ENCODE measurements around the gene RAB3GAP2. TPM values are rescaled to one million over a fixed set of nuclear protein-coding genes. Genes with fewer than 3 reads are reported as not detected.
"Not testable (repeated sequence)": the region's sequence is repeated elsewhere in the genome, so short reads cannot be mapped to it uniquely, and the experiment has no call there.

The RAB3GAP2 gene
- total RNA-seq, 3 donors from 2014 or later: 34.9 to 37.2 (median 36.1) TPM

DNA sequence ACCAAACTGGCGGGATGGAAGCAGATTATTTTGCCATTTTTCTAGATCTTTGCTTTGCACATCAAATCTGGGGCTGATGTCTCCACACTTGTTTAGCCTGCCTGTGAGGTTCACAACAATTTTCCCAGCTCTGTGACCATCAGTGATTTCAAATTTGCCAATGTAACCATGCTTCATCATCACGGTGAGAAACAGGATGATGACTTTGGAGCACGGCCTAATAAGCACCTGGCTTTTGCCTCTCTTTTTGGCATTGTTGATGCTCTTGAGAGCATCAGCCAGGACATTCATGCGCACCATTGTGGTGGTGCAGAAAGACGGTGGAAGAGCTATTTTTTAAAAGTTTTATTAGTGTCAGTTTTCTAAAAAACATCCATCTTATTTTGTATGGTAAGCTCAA, 128.2 kb downstream of the RAB3GAP2 start:
- no peaks in the 10 kb centered on the region for H3K27me3 Mint-ChIP-seq (ENCODE audit: low read depth)
- ATAC-seq (no peak), DNase-seq (no peak)
- H3K9me3 Mint-ChIP-seq: no peaks in the 10 kb centered on the region
- H3K36me3 Mint-ChIP-seq (ENCODE audit: insufficient read depth): peaks cover 40% of the 10 kb centered on the region
- no peaks in the 10 kb centered on the region for H3K4me1 Mint-ChIP-seq (ENCODE audit: low read depth)
- H3K4me3 Mint-ChIP-seq: no peak overlapping the region

GRCh38 chr1:220139966-220140365, 132.3 kb downstream of the RAB3GAP2 start:
- no peaks in the 10 kb centered on the region for H3K9me3 Mint-ChIP-seq
- no peak for ATAC-seq
- no peak overlapping the region for H3K4me3 Mint-ChIP-seq
- peaks cover 28% of the 10 kb centered on the region for H3K36me3 Mint-ChIP-seq (ENCODE audit: insufficient read depth)
- H3K27me3 Mint-ChIP-seq (ENCODE audit: low read depth): no peaks in the 10 kb centered on the region
- DNase-seq: no peak
- peaks cover 10% of the 10 kb centered on the region for H3K4me1 Mint-ChIP-seq (ENCODE audit: low read depth)

DNA sequence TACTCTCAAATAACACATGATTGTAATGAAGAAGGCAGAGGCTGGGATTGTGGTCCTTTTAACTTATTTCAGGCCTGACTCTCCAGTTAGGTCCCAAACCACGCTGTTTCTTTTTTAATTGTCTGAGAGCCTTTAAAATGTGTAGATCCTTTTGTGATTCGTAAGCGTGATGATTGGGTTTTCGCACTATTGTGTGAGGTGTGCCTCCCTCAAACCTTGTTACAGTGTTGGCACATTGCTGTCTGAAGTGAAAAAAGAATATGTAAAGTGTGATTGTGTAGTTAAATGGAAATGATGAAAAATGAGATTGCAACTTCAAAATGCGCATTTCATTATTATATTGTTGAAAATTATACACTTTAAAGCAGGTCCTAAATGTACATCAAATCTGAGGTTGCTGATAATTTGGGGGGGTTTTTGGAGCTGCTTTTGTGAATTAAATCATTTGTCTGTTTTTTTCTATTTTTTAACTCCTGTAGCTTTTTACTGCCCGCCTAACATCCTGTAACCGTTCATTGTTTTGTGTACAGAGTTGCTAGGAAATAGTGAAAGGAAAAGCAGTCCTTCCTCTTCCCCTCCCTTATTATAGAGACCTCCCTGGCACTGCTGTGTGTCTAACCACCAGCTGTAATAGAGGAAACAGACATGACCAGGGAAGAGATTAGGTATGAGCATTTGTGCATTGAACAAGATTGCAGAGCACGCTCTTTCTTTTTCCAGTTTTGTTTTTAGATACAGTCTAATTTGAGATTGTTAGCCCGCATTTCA, 135.1 kb downstream of the RAB3GAP2 start:
- H3K4me1 Mint-ChIP-seq (ENCODE audit: low read depth): peaks cover 10% of the 10 kb centered on the region
- H3K27me3 Mint-ChIP-seq (ENCODE audit: low read depth): no peaks in the 10 kb centered on the region
- no peak overlapping the region for H3K4me3 Mint-ChIP-seq
- ATAC-seq (no peak), DNase-seq (no peak)
- H3K36me3 Mint-ChIP-seq (ENCODE audit: insufficient read depth): peaks cover 41% of the 10 kb centered on the region
- H3K9me3 Mint-ChIP-seq: no peaks in the 10 kb centered on the region

- Mint-ChIP-seq H3K36me3 (ENCODE audit: insufficient read depth) (peaks cover 34% of the 10 kb centered on the region), H3K27me3 (ENCODE audit: low read depth) (no peaks in the 10 kb centered on the region), H3K4me1 (ENCODE audit: low read depth) (peaks cover 10% of the 10 kb centered on the region), H3K4me3 (no peak overlapping the region), H3K9me3 (no peaks in the 10 kb centered on the region)
- ATAC-seq: no peak
- DNase-seq: no peak
These were observed 136.5 kb downstream of the RAB3GAP2 start for GRCh38 chr1:220135755-220136154.

GRCh38 chr1:220129479-220130210, 142.6 kb downstream of the RAB3GAP2 start:
- no peaks in the 10 kb centered on the region for H3K27me3 Mint-ChIP-seq (ENCODE audit: low read depth)
- DNase-seq: no peak
- peak in 1 of 2 donors; percentile 23 for ATAC-seq
- H3K36me3 Mint-ChIP-seq (ENCODE audit: insufficient read depth): peaks cover 48% of the 10 kb centered on the region
- peaks cover 5% of the 10 kb centered on the region for H3K9me3 Mint-ChIP-seq
- H3K4me1 Mint-ChIP-seq (ENCODE audit: low read depth): peaks cover 2% of the 10 kb centered on the region
- H3K4me3 Mint-ChIP-seq: no peak overlapping the region

DNA sequence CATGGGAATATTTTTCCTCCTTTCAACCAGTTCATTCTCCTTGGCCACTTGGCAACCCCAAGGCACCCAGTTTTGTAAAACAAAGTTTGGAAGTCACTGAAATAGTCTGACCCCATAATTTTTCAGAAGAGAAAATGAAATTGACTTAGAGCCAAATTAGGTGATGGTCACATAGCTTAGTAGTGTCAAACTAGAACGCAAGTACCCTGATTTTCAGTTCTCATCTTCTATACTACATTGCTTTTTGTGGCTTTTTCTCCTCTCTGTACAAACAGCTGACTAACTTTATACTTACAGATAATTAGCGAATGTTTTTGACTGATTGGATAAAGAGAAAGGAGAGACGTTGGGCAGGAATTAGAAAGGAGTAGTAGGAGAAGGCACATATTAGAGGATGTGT, 145.2 kb downstream of the RAB3GAP2 start:
- ATAC-seq (no peak), DNase-seq (no peak)
- Mint-ChIP-seq H3K4me1 (ENCODE audit: low read depth) (peaks cover 7% of the 10 kb centered on the region), H3K4me3 (no peak overlapping the region), H3K9me3 (peaks cover 5% of the 10 kb centered on the region), H3K36me3 (ENCODE audit: insufficient read depth) (peaks cover 35% of the 10 kb centered on the region), H3K27me3 (ENCODE audit: low read depth) (no peaks in the 10 kb centered on the region)

DNA sequence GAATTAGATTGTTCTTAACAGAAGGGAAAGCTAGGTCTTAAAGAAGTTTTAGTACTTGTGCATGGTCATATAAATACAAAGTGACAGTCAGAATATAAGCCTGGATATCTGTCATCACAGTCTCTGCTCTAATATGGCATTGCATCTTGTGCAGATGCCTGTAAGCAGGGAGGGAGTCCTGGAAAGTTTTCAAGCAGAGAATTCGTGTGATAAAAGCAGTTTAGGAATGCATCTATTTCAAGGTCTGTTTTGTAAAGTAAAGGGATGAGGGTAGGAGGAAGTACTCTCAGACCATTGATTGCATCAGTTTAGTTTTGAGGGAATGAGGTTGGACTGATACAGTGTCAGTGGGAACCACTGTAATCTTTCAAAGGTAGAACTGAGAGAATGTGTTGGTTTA, 147.7 kb downstream of the RAB3GAP2 start:
- Mint-ChIP-seq H3K9me3 (peaks cover 3% of the 10 kb centered on the region), H3K4me1 (ENCODE audit: low read depth) (peaks cover 7% of the 10 kb centered on the region), H3K4me3 (no peak overlapping the region), H3K27me3 (ENCODE audit: low read depth) (no peaks in the 10 kb centered on the region), H3K36me3 (ENCODE audit: insufficient read depth) (peaks cover 25% of the 10 kb centered on the region)
- ATAC-seq (no peak), DNase-seq (no peak)

DNA sequence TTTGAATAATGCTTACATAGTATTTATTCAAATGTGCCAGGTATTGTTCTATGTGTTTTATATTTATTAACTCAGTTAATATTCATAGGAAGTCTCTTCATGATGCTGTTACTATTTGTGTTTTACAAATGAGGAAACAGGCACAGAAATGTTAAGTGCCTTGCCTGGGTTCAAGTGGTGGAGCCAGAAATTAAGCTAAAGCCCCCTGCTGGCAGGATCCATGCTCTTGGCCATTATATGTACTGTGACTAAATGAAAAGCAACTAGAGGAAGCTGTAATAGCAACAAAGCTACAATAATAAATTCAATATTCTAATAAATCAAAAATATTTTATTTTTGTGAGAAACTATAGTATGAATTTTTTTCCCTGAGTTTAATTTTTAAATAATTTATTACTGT, 148.4 kb downstream of the RAB3GAP2 start:
- H3K4me3 Mint-ChIP-seq: no peak overlapping the region
- no peaks in the 10 kb centered on the region for H3K27me3 Mint-ChIP-seq (ENCODE audit: low read depth)
- H3K36me3 Mint-ChIP-seq (ENCODE audit: insufficient read depth): peaks cover 20% of the 10 kb centered on the region
- peaks cover 7% of the 10 kb centered on the region for H3K4me1 Mint-ChIP-seq (ENCODE audit: low read depth)
- H3K9me3 Mint-ChIP-seq: no peaks in the 10 kb centered on the region
- no peak for ATAC-seq
- DNase-seq: no peak

GRCh38 chr1:220123066-220123465, 149.2 kb downstream of the RAB3GAP2 start:
- H3K27me3 Mint-ChIP-seq (ENCODE audit: low read depth): no peaks in the 10 kb centered on the region
- DNase-seq: no peak
- H3K4me1 Mint-ChIP-seq (ENCODE audit: low read depth): peaks cover 7% of the 10 kb centered on the region
- H3K4me3 Mint-ChIP-seq: no peak overlapping the region
- H3K36me3 Mint-ChIP-seq (ENCODE audit: insufficient read depth): peaks cover 16% of the 10 kb centered on the region
- no peak for ATAC-seq
- H3K9me3 Mint-ChIP-seq: no peaks in the 10 kb centered on the region

DNA sequence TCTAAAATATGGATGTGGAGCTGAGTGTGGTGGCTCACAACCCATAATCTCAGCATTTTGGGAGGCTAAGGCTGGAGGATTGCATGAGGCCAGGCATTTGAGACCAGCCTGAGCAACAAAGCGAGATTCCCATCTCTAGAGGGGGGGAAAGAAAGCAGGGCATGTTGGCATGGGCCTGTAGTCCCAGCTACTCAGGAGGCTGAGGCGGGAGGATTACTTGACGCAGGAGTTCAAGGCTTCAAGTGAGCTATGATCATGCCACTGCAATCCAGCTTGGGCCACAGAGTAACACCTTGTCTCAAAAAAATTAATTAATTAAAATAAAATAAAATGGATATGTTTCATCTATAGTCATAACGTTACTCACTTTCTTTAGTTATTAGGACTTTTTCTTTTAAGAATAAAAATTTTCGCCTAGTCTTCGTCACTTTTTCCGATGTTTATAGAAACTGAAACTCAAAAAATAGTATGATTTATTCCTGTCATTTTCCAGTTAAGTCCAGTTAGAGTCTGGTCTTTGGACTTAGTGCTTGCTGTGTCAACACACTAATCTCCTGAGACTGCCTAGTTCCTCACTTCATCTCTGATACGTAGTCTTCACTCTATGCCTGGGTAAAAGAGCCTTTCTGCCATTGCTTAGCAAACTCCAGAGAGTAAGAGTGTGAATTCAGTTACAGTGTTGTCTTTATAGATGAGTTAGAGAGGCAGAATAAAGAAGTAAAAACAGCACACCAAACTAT, 150.3 kb downstream of the RAB3GAP2 start:
- Mint-ChIP-seq H3K9me3 (no peaks in the 10 kb centered on the region), H3K27me3 (ENCODE audit: low read depth) (no peaks in the 10 kb centered on the region), H3K4me3 (no peak overlapping the region), H3K4me1 (ENCODE audit: low read depth) (peaks cover 7% of the 10 kb centered on the region), H3K36me3 (ENCODE audit: insufficient read depth) (peaks cover 17% of the 10 kb centered on the region)
- ATAC-seq: no peak
- no peak for DNase-seq

- no peak overlapping the region for H3K4me3 Mint-ChIP-seq
- H3K9me3 Mint-ChIP-seq: no peaks in the 10 kb centered on the region
- DNase-seq (no peak), ATAC-seq (no peak)
- peaks cover 25% of the 10 kb centered on the region for H3K36me3 Mint-ChIP-seq (ENCODE audit: insufficient read depth)
- no peaks in the 10 kb centered on the region for H3K27me3 Mint-ChIP-seq (ENCODE audit: low read depth)
- peaks cover 7% of the 10 kb centered on the region for H3K4me1 Mint-ChIP-seq (ENCODE audit: low read depth)
These were observed 153.2 kb downstream of the RAB3GAP2 start for GRCh38 chr1:220119043-220119512.

DNA sequence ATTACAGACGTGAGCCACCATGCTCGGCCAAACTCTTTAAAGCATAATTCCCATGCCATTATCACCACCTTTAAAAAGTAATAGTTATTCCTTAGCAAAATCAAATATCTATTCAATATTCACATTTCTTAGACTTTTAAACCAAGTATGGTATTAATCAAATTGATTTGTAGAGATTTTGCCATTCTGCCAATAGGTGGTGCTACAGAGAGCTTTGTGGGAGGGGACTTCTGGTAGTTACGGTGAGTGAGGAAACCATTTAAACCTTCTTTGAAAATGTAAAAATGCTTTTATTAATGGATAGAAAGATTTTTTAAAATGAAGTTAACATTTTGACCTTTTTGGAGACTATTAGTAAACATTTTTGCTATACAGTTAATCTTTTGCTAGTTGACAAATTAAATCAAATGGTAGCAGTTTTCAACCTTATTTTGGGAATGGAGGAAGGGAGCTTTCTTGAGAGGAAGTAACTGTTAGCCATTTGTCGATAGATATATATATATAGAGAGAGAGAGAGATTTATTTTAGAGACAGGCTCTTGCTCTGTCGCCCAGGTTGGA, 159.0 kb downstream of the RAB3GAP2 start:
- Mint-ChIP-seq H3K27me3 (ENCODE audit: low read depth) (no peaks in the 10 kb centered on the region), H3K9me3 (no peaks in the 10 kb centered on the region), H3K36me3 (ENCODE audit: insufficient read depth) (peaks cover 34% of the 10 kb centered on the region), H3K4me3 (peak overlapping the region; percentile 33), H3K4me1 (ENCODE audit: low read depth) (peaks cover 5% of the 10 kb centered on the region)
- peak in 1 of 2 donors; percentile 57 for ATAC-seq
- no peak for DNase-seq

GRCh38 chr1:220112600-220112999, 159.7 kb downstream of the RAB3GAP2 start:
- H3K4me3 Mint-ChIP-seq; H3K4me1 Mint-ChIP-seq (ENCODE audit: low read depth); H3K9me3 Mint-ChIP-seq; DNase-seq; H3K27me3 Mint-ChIP-seq (ENCODE audit: low read depth); ATAC-seq: not testable (repeated sequence)
- H3K36me3 Mint-ChIP-seq (ENCODE audit: insufficient read depth): peaks cover 36% of the 10 kb centered on the region

- H3K4me1 Mint-ChIP-seq (ENCODE audit: low read depth); H3K9me3 Mint-ChIP-seq: not testable (repeated sequence)
- H3K36me3 Mint-ChIP-seq (ENCODE audit: insufficient read depth): peaks cover 33% of the 10 kb centered on the region
These were observed 161.8 kb downstream of the RAB3GAP2 start for GRCh38 chr1:220110473-220110872.

More at GRCh38 chr1:220110473-220110872, 161.8 kb downstream of the RAB3GAP2 start:
- not testable (repeated sequence) for H3K27me3 Mint-ChIP-seq (ENCODE audit: low read depth); DNase-seq; H3K4me3 Mint-ChIP-seq; ATAC-seq
